Hepatocyte (in vitro differentiated cells): ENCODE data around the gene TBR1.

Experiments
- CTCF ChIP-seq: fragments of 200-600 bp; sonication (generic); IDR thresholded peaks from 2 replicates; pipeline ENCODE4 v1.5.1; 2016; ENCODE audit warnings: antibody characterized with exemption, mild to moderate bottlenecking; ENCODE audit not compliant: poor library complexity
- EZH2 ChIP-seq: fragments of 200-600 bp; sonication (generic); IDR thresholded peaks from 2 replicates; pipeline ENCODE4 v1.6.1; 2016; ENCODE audit warnings: antibody characterized with exemption, mild to moderate bottlenecking, borderline replicate concordance
- EZH2phosphoT487 ChIP-seq: fragments of 200-600 bp; sonication (generic); IDR thresholded peaks from one replicate; pipeline ENCODE4 v1.6.1; 2018; ENCODE audit warnings: antibody characterized with exemption, mild to moderate bottlenecking, low read depth, moderate library complexity; ENCODE audit not compliant: unreplicated experiment, severe bottlenecking

GRCh38 chr2:161369311-161369710 lies 46.8 kb upstream of the TBR1 start:
- TF ChIP-seq CTCF, result no peak
- no peak for TF ChIP-seq EZH2
- TF ChIP-seq EZH2phosphoT487, result no peak
